ENCODE results near the gene CDKN2D. TPM values are rescaled to one million over a fixed set of nuclear protein-coding genes. Genes with fewer than 3 reads are reported as not detected.

The CDKN2D gene
- total and polyA plus RNA-seq, 2 of the 13 experiments (the other 11 are each of a cell fraction or from before 2014, with no cell fraction given), result 5.4 to 8.6 TPM

- POLR2A ChIA-PET, result no interaction called here
- FAIRE-seq (no peak), DNase-seq (ENCODE audit: low spot score) (no peak), ATAC-seq (no peak)
- no peak overlapping the region for H3K4me3 ChIP-seq (replicated peaks in 1 of 3; ENCODE audit: insufficient read depth in 1 of 3, low read depth in 2 of 3, low read length in 3 of 3)
- no peak overlapping the region for H3K4me2 ChIP-seq (ENCODE audit: low read depth, low read length)
- H3K79me2 ChIP-seq (ENCODE audit: insufficient read depth, low read length), result no peaks in the 10 kb centered on the region
- H3K27ac ChIP-seq (ENCODE audit: extremely low read length, insufficient read depth, low read length), result no peak overlapping the region
- H4K20me1 ChIP-seq (ENCODE audit: insufficient read depth, low read length), result no peaks in the 10 kb centered on the region
- in situ Hi-C loops (cut with HindIII; ENCODE audit: extremely low pct_ligation_motif_present, low pct_unique_long_range_greater_than_20kb) (no loop called here), intact Hi-C loops (cut with micrococcal nuclease; ENCODE audit: unreplicated experiment) (no loop called here)
- H3K36me3 ChIP-seq (replicated peaks in 1 of 2; ENCODE audit: control insufficient read depth in 1 of 2, insufficient read depth in 2 of 2, low read length in 2 of 2), result no peaks in the 10 kb centered on the region
- TF ChIP-seq ZNF598 (CRISPR knock-in tag; IDR thresholded peaks at IDR 0.05; ENCODE audit: borderline replicate concordance) (no peak), FOXK2 (IDR thresholded peaks at IDR 0.05) (no peak), SIX1 (CRISPR knock-in tag; IDR thresholded peaks at IDR 0.05; ENCODE audit: borderline replicate concordance) (no peak)
- TF ChIP-seq, protein P1, sequence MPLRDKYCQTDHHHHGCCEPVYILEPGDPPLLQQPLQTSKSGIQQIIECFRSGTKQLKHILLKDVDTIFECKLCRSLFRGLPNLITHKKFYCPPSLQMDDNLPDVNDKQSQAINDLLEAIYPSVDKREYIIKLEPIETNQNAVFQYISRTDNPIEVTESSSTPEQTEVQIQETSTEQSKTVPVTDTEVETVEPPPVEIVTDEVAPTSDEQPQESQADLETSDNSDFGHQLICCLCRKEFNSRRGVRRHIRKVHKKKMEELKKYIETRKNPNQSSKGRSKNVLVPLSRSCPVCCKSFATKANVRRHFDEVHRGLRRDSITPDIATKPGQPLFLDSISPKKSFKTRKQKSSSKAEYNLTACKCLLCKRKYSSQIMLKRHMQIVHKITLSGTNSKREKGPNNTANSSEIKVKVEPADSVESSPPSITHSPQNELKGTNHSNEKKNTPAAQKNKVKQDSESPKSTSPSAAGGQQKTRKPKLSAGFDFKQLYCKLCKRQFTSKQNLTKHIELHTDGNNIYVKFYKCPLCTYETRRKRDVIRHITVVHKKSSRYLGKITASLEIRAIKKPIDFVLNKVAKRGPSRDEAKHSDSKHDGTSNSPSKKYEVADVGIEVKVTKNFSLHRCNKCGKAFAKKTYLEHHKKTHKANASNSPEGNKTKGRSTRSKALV (CRISPR knock-in tag; IDR thresholded peaks at IDR 0.05), result no peak
- TF ChIP-seq, protein P2, sequence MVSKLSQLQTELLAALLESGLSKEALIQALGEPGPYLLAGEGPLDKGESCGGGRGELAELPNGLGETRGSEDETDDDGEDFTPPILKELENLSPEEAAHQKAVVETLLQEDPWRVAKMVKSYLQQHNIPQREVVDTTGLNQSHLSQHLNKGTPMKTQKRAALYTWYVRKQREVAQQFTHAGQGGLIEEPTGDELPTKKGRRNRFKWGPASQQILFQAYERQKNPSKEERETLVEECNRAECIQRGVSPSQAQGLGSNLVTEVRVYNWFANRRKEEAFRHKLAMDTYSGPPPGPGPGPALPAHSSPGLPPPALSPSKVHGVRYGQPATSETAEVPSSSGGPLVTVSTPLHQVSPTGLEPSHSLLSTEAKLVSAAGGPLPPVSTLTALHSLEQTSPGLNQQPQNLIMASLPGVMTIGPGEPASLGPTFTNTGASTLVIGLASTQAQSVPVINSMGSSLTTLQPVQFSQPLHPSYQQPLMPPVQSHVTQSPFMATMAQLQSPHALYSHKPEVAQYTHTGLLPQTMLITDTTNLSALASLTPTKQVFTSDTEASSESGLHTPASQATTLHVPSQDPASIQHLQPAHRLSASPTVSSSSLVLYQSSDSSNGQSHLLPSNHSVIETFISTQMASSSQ (IDR thresholded peaks at IDR 0.05; ENCODE audit: low read depth), result no peak
- TF ChIP-seq, protein P2 (CRISPR knock-in tag; IDR thresholded peaks at IDR 0.05; ENCODE audit: borderline replicate concordance), result no peak
- no peak overlapping the region for H2AFZ ChIP-seq (ENCODE audit: low read length)
- no peaks in the 10 kb centered on the region for H3K9me3 ChIP-seq (ENCODE audit: low read length)
- 12% methylated on average over 11 of the region's 11 CpGs for WGBS (ENCODE audit: low lambda C conversion rate)
- CTCF ChIA-PET (ENCODE audit: low intra/inter-chr PET ratio, low total read pairs), result no interaction called here
- BruUV-seq (replicated peaks), result no TSS peak
- H3K9ac ChIP-seq (ENCODE audit: insufficient read depth, low read depth, low read length), result no peak overlapping the region
- peaks cover 10% of the 10 kb centered on the region; the same call in 1 of the 2 replicates for H3K4me1 ChIP-seq (ENCODE audit: insufficient read depth, low read length)
- peaks cover 1 to 17% of the 10 kb centered on the region in 2 experiments; a peak in 3 of 5 replicates for H3K27me3 ChIP-seq (ENCODE audit: control insufficient read depth in 1 of 2, insufficient read depth in 2 of 2, low read length in 2 of 2)
Observed at GRCh38 chr19:10537668-10538067, 31.1 kb downstream of the CDKN2D start.

All from HepG2 (cell line).